Right forelimb (tissue), 1 donor: ENCODE results near the gene MAD1L1.
"Not testable (repeated sequence)": the region's sequence is repeated elsewhere in the genome, so short reads cannot be mapped to it uniquely, and the experiment has no call there.

Experiments
- DNase-seq: peaks from one replicate; pipeline ENCODE4 v3.0.0-alpha.2; 2018

Gene MAD1L1

DNA sequence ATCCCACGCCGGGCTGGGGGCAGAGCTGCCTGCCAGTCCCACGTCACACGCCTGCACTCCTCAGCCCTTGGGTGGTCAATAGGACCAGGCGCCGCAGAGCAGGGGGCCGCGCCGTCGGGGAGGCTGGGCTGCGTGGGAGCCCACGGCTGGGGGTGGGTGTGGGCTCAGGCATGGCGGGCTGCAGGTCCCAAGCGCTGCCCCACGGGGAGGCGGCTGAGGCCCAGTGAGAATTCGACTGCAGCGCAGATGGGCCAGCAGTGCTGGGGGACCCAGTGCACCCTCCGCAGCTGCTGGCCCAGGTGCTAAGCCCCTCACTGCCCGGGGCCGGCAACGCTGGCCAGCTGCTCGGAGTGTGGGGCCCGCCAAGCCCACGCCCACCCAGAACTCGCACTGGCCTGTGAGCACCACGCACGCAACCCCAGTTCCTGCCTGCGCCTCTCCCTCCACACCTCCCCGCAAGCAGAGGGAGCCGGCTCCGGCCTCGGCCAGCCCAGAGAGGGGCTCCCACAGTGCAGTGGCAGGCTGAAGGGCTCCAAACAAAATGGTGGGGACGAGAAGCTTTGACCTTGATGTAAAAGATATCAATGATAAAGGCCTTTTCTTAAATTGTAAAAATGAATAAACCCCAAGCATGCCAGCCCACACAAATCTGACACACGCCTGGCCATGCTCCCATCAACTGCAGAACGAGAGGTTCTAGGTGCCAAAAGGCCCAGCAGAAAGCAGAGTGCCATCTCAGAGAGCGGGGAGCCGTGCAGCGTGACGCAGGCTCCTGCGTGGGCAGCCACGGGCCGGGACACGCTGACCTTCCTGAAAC, 255.5 kb downstream of the MAD1L1 start:
- DNase-seq, result no peak

DNA sequence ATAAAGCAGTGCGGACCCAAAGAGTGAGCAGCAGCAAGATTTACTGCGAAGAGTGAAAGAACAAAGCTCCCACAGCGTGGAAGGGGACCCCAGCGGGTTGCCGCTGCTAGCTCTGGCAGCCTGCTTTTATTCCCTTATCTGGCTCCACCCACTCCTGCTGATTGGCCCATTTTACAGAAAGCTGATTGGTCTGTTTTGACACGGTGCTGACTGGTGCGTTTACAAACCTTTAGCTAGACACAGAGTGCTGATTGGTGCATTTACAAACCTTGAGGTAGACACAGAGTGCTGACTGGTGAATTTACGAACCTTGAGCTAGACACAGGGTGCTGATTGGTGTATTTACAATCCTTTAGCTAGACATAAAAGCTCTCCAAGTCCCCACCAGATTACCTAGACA, 256.2 kb downstream of the MAD1L1 start:
- DNase-seq, result not testable (repeated sequence)

DNA sequence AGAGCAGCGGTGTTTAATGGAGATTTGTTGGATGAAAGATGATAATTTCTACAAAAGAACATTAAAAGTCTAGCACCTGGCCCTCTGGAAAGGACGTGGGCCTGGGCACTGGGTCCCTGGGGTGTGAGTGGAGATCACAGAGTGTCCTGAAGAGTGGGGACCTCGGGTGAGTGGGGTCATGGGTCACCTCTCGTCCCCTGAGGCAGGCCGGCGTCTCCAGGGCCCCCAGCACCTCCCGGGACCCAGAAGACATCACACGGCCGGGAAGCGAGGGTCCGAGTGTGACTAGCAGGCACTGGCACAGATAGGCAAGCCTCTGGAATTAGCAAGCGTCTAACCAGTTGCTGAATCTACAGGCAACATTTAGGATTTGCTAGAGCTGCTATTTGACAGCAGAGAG, 257.2 kb downstream of the MAD1L1 start:
- DNase-seq, result no peak

DNA sequence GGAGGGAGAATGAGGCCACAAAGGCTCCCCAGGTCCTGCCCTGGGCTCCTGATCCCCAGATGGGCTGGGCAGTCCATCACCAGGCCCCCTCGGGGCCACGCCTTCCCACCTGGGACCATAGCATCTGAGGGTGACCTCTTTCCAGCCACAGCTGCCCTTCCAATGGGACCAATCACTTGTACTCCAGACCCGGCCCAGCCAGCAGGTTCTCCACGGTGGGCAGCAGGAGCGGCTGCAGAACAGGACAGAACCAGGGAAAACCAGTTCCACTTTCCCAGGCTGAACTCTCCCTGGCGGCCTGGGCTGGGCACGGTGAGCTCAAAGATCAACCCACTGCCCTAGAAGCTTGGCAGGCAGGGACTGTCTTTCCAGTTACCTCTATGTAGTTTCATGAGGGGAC, 257.6 kb downstream of the MAD1L1 start:
- DNase-seq, result no peak

DNA sequence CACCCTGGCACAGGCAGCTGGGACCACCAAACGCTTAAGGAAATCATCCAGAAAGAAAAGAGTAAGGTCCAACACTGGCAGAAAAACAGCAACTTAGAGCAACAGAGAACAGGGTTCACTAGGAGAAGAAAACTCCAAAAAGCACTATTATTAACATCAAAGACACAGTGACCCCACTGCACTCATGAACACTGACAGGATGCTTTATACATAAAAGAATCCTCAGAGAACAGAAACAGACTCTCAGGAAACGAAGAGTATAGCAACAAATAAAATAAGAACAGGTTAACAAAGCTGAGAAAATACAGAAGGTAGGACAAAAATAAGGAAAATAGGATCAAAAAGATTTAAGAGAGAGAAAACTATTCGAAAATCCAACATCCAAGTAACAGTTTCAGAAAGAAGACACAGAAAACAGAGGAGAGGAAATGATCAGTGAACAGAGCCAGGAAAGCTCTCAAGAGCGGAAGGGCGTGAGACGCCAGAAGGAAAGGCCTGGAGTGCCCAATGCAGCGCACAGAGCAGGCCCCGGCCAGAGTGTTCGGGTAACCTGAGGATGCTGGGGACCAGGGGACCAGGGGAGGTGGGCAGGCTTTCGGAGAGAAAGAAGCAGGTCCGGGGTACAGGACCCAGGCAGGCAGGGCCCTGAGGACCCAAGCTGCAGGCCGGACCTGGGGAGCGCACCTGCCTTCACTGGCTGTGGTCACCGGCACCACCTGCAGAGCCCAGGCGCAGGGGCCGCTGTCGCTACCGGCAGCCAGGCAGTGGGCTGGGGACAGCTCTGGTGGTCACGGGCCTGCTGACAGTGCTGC, 258.2 kb downstream of the MAD1L1 start:
- DNase-seq, result no peak

DNA sequence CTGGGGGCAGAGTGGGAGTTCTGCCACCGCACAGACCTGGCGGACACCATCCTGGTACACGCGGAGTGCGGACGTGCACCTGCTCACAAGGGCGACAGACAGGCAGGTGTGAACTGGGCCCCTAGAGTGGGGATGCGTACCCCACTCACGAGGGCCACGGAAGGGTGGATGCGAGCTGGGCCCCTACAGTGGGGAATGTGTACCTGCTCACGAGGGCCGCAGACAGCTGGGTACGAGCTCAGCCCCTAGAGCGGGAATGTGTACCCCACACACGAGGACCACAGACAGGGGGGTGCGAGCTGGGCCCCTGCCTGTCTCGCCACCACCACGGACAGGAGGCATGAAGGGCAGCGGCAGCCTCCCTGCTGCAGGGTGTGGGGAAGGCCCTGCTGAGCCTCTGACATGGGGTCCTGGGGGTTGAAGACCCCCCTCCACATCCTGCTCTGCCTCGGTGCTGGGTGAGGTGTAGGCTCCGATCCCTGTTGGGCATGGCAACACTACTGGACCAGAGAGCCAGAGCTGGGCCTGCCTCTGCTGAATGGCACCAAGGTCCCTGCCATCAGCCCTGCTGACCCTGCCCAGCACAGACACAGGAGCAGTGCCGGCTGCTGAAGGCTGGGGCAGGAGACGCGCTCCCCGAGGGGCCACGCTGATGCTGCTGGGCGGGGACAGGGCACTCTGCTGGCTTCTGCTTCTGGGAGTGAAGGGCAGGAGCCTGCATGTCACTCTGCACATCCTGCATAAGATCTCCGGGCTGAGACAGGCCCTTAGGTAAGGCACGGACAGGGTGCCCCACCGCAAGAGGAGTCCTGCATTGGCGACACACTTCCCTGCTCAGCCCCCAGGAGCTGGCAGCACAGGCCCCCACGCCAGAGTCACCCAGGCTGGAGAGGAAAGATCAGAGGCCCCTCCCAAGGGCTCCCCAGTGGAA, 259.2 kb downstream of the MAD1L1 start:
- DNase-seq, result no peak

DNA sequence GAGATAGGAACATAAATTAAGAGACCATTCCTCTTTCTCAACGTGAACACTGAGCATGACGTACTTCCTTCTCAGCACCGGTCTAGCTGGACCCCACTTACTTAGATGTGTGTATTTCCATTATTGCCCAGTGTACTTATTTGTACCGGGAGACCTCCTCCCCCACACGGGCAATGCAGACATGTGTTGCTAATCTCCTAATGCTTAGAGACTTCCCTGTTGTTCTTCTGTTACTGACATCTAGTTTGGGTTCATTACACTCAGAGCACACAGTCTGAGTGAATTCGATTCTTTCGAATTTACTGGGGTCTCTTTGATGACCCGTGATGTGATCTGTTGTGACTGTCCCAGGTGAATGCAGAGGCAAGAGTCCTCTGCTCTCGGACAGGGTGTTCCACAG, 260.0 kb downstream of the MAD1L1 start:
- DNase-seq, result no peak

DNA sequence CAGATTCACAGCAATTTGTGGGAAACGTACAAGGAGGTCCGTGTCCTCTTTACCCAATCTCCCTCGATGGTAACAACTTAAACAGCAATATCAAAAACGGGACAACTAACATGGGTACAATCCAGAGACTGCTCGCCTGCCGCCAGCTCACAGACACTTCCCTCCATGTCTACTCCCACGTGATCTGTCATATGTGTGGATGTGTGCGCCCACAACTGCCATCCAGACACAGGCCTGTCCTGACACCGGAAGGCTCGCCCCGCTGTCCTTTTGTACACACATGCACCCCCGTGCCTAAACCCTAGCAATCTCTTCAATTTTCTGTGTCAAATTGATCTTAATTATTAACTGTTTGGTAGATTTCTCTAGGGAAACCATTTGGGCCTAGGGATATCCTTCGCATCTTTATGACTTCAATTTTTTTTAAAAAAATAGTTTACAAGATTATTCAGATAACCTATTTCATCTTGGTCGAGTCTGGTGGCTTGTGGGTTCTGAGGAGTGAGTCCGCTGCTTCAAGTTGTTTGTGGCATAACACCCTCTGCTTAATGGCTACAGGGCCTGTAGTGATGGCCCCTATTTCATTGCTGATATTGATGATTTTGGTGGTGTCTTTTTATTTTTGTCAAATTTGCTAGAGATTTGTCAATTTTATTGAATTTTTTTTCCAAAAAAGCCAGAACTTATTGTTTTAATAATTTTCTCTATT, 260.6 kb downstream of the MAD1L1 start:
- no peak for DNase-seq

DNA sequence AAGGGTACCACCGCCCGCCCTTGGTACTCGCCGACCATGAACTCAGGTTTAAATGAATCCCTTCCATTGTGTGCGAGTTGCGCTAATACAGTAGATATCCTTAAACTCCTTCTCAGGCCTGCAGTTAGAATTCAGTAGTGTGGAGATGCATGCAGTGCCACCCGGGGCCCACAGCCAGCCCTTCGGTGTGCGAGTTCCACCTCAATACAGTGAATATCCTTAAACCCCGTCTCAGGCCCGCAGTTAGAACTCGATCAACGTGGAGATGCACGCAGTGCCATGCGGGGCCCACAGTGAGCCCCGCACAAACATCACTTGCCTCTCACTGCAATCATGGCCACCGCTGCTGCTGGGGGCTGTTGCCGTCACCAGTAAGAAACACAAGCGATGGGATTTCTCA, 261.9 kb downstream of the MAD1L1 start:
- DNase-seq, result no peak

DNA sequence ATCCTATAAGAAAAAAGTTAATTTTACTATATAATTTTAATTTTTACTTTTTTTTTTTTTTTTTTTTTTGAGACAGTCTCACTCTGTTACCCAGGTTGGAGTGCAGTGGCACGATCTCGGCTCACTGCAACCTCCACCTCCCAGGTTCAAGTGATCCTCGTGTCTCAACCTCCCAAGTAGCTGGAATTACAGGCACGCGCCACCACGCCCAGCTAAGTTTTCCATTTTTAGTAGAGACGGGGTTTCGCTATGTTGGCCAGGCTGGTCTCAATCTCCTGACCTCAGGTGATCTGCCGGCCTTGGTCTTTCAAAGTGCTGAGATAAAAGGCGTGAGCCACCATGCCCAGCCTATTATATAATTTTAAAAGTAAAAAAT, 262.5 kb downstream of the MAD1L1 start:
- DNase-seq, result not testable (repeated sequence)

DNA sequence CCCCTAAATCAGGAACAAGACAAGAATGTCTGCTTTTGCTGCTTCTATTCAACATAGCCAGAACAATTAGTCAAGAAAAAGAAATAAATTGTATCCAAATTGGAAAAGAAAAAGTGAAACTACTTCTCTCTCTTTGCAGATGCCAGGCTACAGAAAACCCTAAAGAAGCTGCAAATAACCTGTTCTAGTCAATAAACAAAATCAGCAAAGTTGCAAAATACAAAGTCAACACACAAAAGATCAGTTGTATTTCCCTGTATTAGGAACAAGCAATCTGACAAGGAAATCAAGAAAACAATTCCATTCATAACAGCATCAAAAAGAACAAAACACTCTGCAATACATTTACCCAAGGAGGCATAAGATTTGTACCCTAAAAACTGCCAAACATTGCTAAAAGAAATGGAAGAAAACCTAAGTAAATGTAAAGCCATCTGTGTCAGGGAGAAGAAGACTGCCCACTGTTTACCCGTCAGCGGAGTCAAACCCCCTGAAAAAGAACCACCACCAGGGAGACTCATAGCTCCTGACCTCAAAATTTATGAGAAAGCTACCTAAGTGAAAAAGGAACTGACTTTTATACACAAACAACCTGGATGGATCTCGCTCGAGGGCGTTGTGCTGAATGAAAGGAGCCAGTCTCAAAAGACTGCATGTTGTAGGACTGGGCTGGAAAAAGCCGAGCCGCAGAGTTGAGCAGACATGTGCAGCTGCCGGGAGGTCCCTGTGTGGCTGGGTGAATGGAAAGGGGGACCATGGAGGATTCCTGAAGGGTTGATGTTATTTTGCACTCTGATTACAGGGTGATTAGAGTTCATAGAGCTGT, 263.1 kb downstream of the MAD1L1 start:
- no peak for DNase-seq

DNA sequence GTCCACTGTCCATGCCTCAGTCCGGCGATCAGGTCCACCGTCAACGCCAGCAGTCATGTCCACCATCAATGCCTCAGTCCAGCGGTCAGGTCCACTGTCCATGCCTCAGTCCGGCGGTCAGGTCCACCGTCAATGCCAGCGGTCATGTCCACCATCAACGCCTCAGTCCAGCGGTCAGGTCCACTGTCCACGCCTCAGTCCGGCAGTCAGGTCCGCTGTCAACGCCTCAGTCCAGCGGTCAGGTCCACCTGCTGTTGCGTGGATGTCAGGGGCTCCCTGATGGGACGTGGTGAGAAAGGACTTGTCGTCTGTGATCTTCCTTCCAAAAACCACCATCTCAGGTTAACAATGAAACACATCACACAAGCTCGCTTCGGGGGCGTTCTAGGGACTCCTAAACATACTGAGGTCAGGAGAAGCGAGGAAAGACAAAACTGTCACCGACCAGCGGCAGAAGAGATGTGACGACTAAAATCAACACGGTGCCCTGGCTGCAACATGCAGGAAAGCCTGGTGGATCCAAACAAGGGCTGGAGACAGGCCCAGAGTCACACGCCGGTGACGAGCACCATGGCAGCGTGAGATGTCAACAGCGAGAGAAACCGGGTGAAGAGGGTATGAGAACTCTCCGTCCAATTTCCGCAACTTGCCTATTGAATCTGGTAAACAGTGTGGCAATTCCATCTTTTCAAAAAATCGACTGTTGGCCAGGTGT, 264.2 kb downstream of the MAD1L1 start:
- no peak for DNase-seq

DNA sequence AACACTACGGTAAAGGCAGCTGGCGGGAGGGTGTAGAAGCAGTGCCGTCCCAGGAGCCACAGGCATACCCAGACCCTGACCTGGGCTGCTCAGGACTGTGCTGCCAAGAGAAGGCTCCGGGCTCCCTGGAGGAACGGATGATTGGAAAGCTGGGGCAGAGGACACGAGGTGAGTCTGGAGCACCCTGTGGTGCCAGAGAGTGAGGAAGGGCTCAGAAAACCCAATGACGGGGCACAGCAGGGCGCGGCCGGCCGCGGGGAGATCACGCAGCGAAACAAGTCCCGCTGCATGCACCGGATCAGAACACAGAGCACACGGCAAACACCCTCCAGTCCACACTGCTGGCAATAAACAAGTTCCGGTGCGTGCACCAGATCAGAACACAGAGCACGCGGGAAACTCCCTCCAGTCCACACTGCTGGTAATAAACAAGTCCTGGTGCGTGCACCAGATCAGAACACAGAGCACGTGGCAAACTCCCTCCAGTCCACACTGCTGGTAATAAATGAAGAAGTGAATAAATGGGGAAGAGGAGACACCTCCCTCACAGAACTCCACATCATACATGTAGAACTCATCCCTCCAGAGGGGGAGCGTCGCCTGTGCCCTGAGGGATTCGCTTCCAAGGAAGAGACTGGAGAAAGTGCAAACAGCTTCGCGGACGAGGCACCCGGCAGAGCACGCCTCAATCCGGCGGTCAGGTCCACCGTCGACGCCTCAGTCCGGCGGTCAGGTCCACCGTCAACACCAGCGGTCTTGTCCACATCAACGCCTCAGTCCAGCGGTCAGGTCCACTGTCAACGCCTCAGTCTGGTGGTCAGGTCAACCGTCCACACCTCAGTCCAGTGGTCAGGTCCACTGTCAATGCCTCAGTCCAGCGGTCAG, 265.0 kb downstream of the MAD1L1 start:
- DNase-seq, result no peak

DNA sequence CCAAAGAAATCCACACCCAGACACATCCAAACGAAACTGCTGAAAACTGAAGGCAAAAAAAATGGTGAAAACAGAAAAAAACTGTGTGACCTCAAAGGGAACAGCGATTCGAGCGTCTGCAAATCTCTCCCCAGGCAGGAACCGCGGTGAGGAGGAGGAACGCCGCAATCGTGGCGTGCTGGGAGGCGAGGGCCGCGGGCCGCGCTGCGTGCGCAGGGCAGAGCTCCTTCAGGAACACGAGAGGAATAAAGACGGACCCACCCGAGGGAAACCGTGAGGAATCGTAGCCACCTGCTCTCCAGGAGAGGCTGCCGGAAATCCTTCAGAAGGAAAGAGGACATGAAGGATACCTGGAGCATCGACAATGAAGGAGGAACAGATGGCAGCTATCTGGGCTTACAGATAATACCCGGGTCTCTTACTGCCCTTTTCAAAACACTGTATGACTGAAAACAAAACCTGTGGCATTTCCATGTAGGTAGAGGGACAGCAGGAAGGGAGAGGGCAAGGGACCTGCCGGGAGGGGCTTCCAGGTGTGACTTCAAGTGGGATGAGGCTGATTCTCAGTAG, 266.0 kb downstream of the MAD1L1 start:
- no peak for DNase-seq

DNA sequence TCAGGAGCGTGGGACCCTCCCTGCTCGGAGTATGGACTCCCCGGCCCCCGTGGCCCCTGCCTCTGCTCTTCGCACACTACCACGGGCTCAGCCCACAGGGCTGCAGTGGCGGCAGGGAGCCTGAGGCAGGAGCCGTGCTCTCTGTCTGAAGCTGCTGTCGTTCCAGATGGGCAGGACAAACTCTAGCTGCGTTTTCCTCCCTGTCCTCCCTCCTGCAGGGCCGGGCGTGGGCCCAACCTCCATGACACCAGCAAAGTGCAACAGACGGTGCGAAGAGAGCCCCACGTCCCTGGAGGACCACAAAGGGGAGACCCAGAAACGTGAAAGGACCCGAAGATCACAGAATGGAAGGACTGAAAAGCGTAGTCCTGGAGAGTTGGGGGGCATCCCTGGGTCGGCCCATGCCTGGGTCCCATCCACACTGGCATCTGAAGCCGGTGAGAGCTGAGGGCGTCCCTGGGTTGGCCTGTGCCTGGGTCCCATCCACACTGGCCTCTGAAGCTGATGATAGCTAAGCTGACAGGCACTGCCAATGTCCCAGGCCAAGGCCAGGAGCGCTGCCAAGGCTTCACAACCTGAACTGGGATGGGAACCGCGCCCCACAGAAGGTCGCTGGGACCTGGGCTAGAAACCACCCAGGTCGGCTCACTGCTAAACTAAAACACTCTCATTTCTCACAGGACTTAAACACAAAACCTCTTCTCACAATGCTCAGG, 267.0 kb downstream of the MAD1L1 start:
- DNase-seq, result no peak

DNA sequence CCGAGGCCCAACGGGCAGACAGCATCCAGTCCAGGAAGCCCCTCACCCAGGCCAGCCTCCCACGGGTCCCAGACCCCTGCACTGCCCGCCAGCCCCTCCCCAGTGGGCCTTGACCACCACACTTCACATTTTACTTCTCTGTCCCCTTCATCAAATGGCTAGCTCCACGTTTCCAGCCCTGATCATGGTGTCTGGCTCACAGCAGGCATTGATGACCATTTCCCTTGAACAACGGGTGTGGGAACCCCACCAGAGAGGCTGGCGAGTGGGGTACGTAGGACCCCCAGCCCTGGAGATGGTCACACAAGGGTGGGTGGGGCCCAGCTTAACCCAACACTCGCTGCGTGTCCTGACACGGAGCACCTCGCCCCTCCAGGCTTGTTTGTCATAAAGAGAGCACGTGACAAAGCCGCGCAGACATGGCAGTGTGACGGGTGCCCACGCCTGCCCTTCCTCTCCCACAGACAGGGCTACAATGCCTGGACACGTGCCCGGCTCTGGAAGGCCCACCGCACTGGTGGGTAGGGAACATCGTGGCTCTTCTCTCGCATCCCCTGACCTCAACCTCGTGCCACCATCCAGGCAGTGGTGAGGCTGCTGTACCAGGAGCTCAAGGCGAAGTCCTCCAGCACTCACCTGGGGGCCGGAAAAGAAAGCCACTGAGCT, 267.7 kb downstream of the MAD1L1 start:
- no peak for DNase-seq

DNA sequence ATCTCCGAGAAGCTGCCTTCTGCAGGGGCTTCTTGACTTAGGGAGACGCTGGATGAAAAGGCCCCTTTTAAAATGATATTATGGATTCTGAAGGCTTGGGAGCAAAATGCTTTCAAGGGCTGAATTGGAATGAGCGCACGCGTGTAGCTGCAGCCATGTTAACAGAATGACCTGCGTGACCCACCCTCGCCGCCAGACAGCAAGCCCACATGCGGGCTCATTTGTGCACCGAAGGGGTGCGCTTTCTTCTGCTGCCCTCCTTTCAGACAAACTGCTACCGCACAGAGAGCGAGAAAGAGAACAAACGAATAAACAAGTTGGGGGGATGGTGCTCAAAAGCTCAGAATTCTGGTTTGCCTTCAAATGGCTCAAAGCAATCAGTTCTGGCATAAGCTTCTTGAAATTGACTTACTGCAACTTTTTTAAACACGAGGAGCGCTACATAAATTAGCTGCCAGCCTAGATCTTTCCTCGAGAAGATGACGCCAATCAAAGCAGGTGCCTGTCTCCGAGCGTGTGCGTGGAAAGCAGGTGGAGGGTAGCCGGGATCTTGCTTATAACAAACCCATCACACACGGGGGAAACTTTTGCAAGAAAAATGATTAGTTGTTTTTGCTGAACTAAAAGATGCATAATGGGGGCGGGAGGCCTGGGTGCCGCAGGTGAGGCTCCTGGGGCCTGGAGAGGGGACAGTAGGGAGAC, 268.4 kb downstream of the MAD1L1 start:
- DNase-seq, result no peak

DNA sequence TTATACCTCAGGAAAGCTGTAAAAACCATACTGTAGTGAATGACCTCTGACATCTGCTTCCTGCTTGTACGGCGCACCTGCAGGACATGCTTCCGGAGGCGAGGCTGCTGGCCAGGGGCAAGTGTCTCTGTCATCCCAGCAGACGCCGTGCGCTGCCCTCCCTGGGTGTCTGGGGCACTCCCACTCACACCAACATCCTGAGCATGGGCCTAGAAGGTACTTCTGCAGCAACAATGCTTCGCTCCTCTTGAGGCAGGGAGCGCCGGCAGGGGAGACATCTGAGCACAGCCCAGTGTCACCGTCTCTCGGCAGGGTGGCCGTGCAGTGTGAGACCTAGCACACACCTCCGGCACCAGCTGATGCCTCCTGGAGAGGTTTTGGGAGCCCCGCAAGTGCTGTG, 269.2 kb downstream of the MAD1L1 start:
- no peak for DNase-seq
